Activated T-cell treated with anti-CD3 and anti-CD28 coated beads, Interleukin-2, amount 50 U/mL, for 24 hours (primary cell): Measurements from ENCODE around the gene ZNF680.

ENCODE experiments used
- DNase-seq: peaks from one replicate; pipeline ENCODE4 v3.0.0-alpha.2; 2020
- H3K27ac Mint-ChIP-seq: 2 replicates; pipeline ENCODE4 v1.8.0; 2020; ENCODE audit warnings: mild to moderate bottlenecking, mixed read lengths
- H3K27me3 Mint-ChIP-seq: 2 replicates; pipeline ENCODE4 v1.8.0; 2020; ENCODE audit warnings: mixed read lengths
- H3K36me3 Mint-ChIP-seq: 2 replicates; pipeline ENCODE4 v1.8.0; 2020; ENCODE audit warnings: low read depth, mixed read lengths
- H3K4me1 Mint-ChIP-seq: 2 replicates; pipeline ENCODE4 v1.8.0; 2020; ENCODE audit warnings: low read depth, mixed read lengths
- H3K4me3 Mint-ChIP-seq: 2 replicates; pipeline ENCODE4 v1.8.0; 2020; ENCODE audit warnings: mild to moderate bottlenecking, moderate library complexity, mixed read lengths
- H3K9me3 Mint-ChIP-seq: 2 replicates; pipeline ENCODE4 v1.8.0; 2020; ENCODE audit warnings: mixed read lengths

The ZNF680 gene

DNA sequence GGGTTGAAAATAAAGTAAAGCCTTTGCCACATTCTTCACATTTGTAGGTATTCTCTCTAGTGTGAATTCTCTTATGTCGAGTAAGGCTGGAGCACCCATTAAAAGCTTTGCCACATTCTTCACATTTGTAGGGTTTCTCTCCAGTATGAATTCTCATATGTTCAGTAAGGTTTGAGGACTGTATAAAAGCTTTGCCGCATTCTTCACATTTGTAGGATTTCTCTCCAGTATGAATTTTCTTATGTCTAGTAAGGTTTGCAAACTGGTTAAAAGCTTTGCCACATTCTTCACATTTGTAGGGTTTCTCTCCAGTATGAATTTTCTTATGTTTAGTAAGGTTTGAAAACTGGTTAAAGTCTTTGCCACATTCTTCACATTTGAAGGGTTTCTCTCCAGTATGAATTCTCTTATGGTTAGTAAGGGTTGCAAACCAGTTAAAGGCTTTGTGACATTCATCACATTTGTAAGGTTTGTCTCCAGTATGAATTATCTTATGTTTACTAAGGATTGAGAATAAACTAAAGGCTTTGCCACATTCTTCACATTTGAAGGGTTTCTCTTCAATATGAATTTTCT lies 41.4 kb downstream of the ZNF680 start:
- DNase-seq = no peak
- H3K9me3 Mint-ChIP-seq = peaks cover 55% of the 10 kb centered on the region
- no peaks in the 10 kb centered on the region for H3K27me3 Mint-ChIP-seq
- H3K4me3 Mint-ChIP-seq = no peak overlapping the region
- no peak overlapping the region for H3K27ac Mint-ChIP-seq
- H3K4me1 Mint-ChIP-seq = no peaks in the 10 kb centered on the region
- peaks cover 95% of the 10 kb centered on the region for H3K36me3 Mint-ChIP-seq

- Mint-ChIP-seq H3K36me3 (peaks cover 87% of the 10 kb centered on the region), H3K4me3 (no peak overlapping the region), H3K27ac (no peak overlapping the region), H3K27me3 (no peaks in the 10 kb centered on the region), H3K9me3 (peaks cover 61% of the 10 kb centered on the region), H3K4me1 (no peaks in the 10 kb centered on the region)
- DNase-seq = no peak
These were observed 46.4 kb downstream of the ZNF680 start for GRCh38 chr7:64516451-64516850.

DNA sequence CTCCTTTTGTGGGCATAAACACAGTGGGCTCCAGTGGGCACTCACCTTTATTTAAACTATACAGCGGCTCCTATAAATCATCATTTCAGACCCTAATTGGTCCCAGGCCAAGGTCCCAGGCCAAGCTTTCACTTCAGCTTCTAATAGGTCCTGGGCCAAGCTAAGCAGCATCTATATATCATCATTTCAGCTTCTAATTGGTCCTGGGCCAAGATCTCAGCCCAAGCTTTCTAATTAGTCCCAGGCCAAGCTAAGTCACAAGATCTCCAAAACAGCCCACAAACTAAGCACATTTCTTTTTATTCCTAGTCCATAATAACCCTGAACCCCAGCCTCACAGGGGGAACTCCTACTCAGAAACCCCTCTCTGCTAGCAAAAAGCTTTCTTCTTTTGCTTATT lies 47.1 kb downstream of the ZNF680 start:
- Mint-ChIP-seq H3K27ac (no peak overlapping the region), H3K36me3 (peaks cover 86% of the 10 kb centered on the region), H3K4me3 (no peak overlapping the region), H3K9me3 (peaks cover 55% of the 10 kb centered on the region), H3K4me1 (no peaks in the 10 kb centered on the region), H3K27me3 (no peaks in the 10 kb centered on the region)
- no peak for DNase-seq

GRCh38 chr7:64515330-64515729 lies 47.5 kb downstream of the ZNF680 start:
- Mint-ChIP-seq H3K4me3 (no peak overlapping the region), H3K27ac (no peak overlapping the region), H3K27me3 (no peaks in the 10 kb centered on the region), H3K36me3 (peaks cover 83% of the 10 kb centered on the region), H3K4me1 (no peaks in the 10 kb centered on the region), H3K9me3 (peaks cover 51% of the 10 kb centered on the region)
- no peak for DNase-seq

DNA sequence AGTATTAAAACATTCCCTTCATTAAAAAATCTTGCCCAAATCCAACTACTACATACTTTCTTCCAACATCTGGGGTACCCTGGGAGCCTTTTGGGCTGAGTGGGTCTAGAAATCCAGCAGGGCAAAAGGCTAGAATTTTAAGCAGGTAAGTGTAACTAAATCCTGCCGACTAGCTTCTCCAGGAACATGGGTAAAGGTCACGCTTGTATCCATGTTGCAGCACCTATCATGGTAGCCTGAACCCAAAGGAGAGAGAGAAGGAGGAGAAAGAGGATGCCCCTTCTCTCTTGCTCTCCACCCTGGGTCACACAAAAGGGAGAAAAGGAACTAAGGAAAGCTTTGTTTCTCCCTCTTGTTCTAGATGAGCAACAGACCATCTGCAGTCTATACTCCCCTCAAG lies 53.3 kb downstream of the ZNF680 start:
- Mint-ChIP-seq H3K4me1 (peaks cover 2% of the 10 kb centered on the region), H3K36me3 (peaks cover 60% of the 10 kb centered on the region), H3K9me3 (peaks cover 34% of the 10 kb centered on the region), H3K27ac (no peak overlapping the region), H3K27me3 (no peaks in the 10 kb centered on the region), H3K4me3 (no peak overlapping the region)
- DNase-seq = no peak

DNA sequence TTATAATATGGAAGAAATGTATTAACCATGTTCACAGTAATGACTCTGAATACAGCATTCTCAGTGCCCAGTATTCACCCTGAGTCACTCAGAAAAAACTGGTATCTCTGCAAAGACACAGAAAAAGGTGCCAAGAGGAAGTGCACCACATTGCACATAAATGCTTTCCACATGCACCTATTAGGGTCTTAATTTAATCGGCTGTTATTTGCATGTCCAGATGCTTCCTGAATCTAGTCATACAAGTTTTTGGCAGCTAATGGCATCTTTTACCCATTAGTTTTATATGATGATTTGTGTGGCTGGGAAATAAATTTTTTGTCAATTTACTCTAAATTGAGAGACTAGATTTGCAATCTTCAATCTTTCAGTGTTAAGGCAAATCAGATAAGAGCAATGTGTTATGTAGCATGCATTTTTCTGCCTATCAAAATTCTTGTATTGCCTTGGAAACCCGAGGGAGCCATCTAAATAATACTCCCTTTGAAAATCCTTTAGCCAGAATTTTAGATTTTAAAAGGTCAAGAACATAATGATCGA lies 58.2 kb downstream of the ZNF680 start:
- Mint-ChIP-seq H3K4me3 (no peak overlapping the region), H3K36me3 (peaks cover 37% of the 10 kb centered on the region), H3K4me1 (peaks cover 2% of the 10 kb centered on the region), H3K9me3 (peaks cover 45% of the 10 kb centered on the region), H3K27me3 (no peaks in the 10 kb centered on the region), H3K27ac (no peak overlapping the region)
- no peak for DNase-seq

- H3K4me3 Mint-ChIP-seq = no peak overlapping the region
- H3K27me3 Mint-ChIP-seq = no peaks in the 10 kb centered on the region
- H3K27ac Mint-ChIP-seq = no peak overlapping the region
- peaks cover 25% of the 10 kb centered on the region for H3K36me3 Mint-ChIP-seq
- H3K9me3 Mint-ChIP-seq = peaks cover 35% of the 10 kb centered on the region
- H3K4me1 Mint-ChIP-seq = no peaks in the 10 kb centered on the region
- no peak for DNase-seq
These were observed 64.6 kb downstream of the ZNF680 start for GRCh38 chr7:64498270-64498669.

DNA sequence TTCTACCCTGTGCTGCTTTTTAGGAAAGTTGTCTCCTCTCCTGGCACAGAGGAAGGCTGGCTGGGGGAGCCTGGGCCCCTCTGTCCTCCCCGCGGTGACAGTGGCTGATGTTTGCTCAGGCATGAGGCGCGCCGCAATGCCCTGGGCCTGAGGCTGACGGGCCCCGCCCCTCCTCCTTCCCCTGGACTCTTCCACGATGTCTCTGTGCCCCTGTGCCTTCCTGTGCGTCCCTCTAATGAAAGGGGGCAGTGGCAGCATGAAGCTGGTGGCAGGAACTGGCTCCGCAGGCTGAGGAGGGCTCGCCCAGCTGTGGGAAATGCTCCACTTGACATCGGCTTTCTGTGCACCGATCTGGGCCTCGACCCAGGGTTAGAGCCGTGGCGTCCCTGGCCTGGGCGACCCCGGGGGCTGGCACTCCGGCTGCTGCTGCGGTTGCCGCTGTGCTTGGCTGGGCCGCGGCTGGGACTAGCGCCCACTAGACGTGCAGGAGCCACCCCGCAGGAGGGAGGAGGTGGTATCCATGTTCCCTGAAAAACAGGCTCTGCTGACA lies 67.9 kb downstream of the ZNF680 start:
- Mint-ChIP-seq H3K4me1 (no peaks in the 10 kb centered on the region), H3K27me3 (no peaks in the 10 kb centered on the region), H3K4me3 (no peak overlapping the region), H3K9me3 (peaks cover 29% of the 10 kb centered on the region), H3K36me3 (peaks cover 18% of the 10 kb centered on the region), H3K27ac (no peak overlapping the region)
- no peak for DNase-seq

GRCh38 chr7:64485623-64486022 lies 77.2 kb downstream of the ZNF680 start:
- H3K4me1 Mint-ChIP-seq = no peaks in the 10 kb centered on the region
- no peak for DNase-seq
- H3K36me3 Mint-ChIP-seq = peaks cover 7% of the 10 kb centered on the region
- H3K27ac Mint-ChIP-seq = no peak overlapping the region
- no peaks in the 10 kb centered on the region for H3K27me3 Mint-ChIP-seq
- peaks cover 46% of the 10 kb centered on the region for H3K9me3 Mint-ChIP-seq
- no peak overlapping the region for H3K4me3 Mint-ChIP-seq
